HCT116 (cell line): ENCODE results near the gene RIOX2. TPM values are rescaled to one million over a fixed set of nuclear protein-coding genes. Genes with fewer than 3 reads are reported as not detected.

Experiments
- ATAC-seq: fragments of 200-7000 bp; cut with Tn5 transposase; 2 replicates; pipeline ENCODE4 v1.9.1; 2020; ENCODE audit warnings: mild to moderate bottlenecking, moderate library complexity
- BruUV-seq: library from RNA; stranded (reverse); fragments of 400-500 nt; replicated peaks from 2 replicates; lab custom pipeline; 2021; lab: Mats Ljungman, UMichigan
- CTCF ChIA-PET: fragments of 300-600 bp; sonication (Branson Sonifier 250); formaldehyde crosslinking; loops from one replicate; lab custom pipeline; 2021; ENCODE audit warnings: antibody characterized with exemption; lab: Charles Lee
- POLR2A ChIA-PET: fragments of 300-600, 350-600 bp; sonication (Branson Sonifier 250); formaldehyde crosslinking; loops from one replicate; lab custom pipeline; 2021; ENCODE audit warnings: antibody characterized with exemption; lab: Charles Lee
- RAD21 ChIA-PET, 2 experiments: fragments of 300-600 bp; sonication (Branson Sonifier 250); formaldehyde crosslinking; loops; one replicate each; lab custom pipeline; 2023; ENCODE audit warnings: low total read pairs in 2 of 2; ENCODE audit not compliant: uncharacterized antibody in 2 of 2, unreplicated experiment in 2 of 2, low non-redundant PET in 1 of 2; lab: Charles Lee
- DNase-seq: peaks from one replicate; pipeline ENCODE4 v3.0.0-alpha.2; 2010; ENCODE audit warnings: low read depth, low spot score
- H2AFZ ChIP-seq: fragments of 200-600 bp; shearing (Covaris generic), sonication (generic); 2 replicates; pipeline ENCODE4 v1.6.1; 2017; ENCODE audit warnings: low read depth, mixed run types, mixed read lengths, antibody characterized with exemption, low read length; ENCODE audit not compliant: poor library complexity, severe bottlenecking
- H3K27ac ChIP-seq: 2 replicates; pipeline ENCODE4 v1.5.1; 2012; ENCODE audit warnings: low read depth, low read length
- H3K27me3 ChIP-seq: fragments of 200-600 bp; sonication (generic); 2 replicates; pipeline ENCODE4 v1.6.1; 2016; ENCODE audit warnings: mixed run types, low read length, mixed read lengths; ENCODE audit not compliant: insufficient read depth
- H3K36me3 ChIP-seq, 2 experiments: fragments of 200-500 bp in 1 of 2; fragments of 200-600 bp in 1 of 2; sonication (Bioruptor generic) in 1 of 2; sonication (generic) in 1 of 2; 2 replicates each; pipeline versions ENCODE4 v1.5.1 to v1.6.1; 2014 to 2016; ENCODE audit warnings: low read length in 2 of 2, inconsistent platforms in 1 of 2, mixed read lengths in 1 of 2, mixed run types in 1 of 2; ENCODE audit not compliant: insufficient read depth in 2 of 2, control insufficient read depth in 1 of 2
- H3K4me1 ChIP-seq, 2 experiments: fragments of 200-600 bp in 1 of 2; sonication (generic) in 1 of 2; 2 replicates each; pipeline versions ENCODE4 v1.5.1 to v1.6.1; 2012 to 2017; ENCODE audit warnings: low read length in 2 of 2, inconsistent platforms in 1 of 2, mild to moderate bottlenecking in 1 of 2, mixed read lengths in 1 of 2, mixed run types in 1 of 2, moderate library complexity in 1 of 2; ENCODE audit not compliant: insufficient read depth in 2 of 2, control insufficient read depth in 1 of 2
- H3K4me2 ChIP-seq: fragments of 200-600 bp; sonication (generic); 2 replicates; pipeline ENCODE4 v1.6.1; 2017; ENCODE audit warnings: mixed run types, low read length, mixed read lengths
- H3K4me3 ChIP-seq, 2 experiments: fragments of 200-600 bp in 1 of 2; sonication (generic) in 1 of 2; replicated peaks in 1 of 2; 2 replicates each; pipeline ENCODE4 v1.5.1; 2011 to 2016; ENCODE audit warnings: low read length in 2 of 2, control low read depth in 1 of 2, low read depth in 1 of 2, mild to moderate bottlenecking in 1 of 2, mixed read lengths in 1 of 2, mixed run types in 1 of 2
- H3K79me2 ChIP-seq: fragments of 200-600 bp; sonication (generic); 2 replicates; pipeline ENCODE4 v1.6.1; 2017; ENCODE audit warnings: mild to moderate bottlenecking, mixed run types, low read length, moderate library complexity, mixed read lengths; ENCODE audit not compliant: insufficient read depth
- H3K9ac ChIP-seq: fragments of 200-600 bp; sonication (generic); 2 replicates; pipeline ENCODE4 v1.6.1; 2016; ENCODE audit warnings: low read length, mixed read lengths
- H3K9me2 ChIP-seq: fragments of 200-600 bp; sonication (generic), shearing (Covaris generic); 2 replicates; pipeline ENCODE4 v1.6.1; 2017; ENCODE audit warnings: mixed run types, mild to moderate bottlenecking, moderate library complexity; ENCODE audit not compliant: insufficient read depth
- H3K9me3 ChIP-seq, 2 experiments: fragments of 200-500 bp in 1 of 2; fragments of 200-600 bp in 1 of 2; sonication (Bioruptor generic) in 1 of 2; sonication (generic) in 1 of 2; 2 replicates each; pipeline ENCODE4 v1.6.1; 2014 to 2017; ENCODE audit warnings: low read length in 2 of 2, mixed read lengths in 2 of 2, inconsistent platforms in 1 of 2, low read depth in 1 of 2, mild to moderate bottlenecking in 1 of 2, mixed run types in 1 of 2, moderate library complexity in 1 of 2; ENCODE audit not compliant: control insufficient read depth in 1 of 2, insufficient read depth in 1 of 2
- H4K20me1 ChIP-seq: fragments of 200-600 bp; sonication (generic), shearing (Covaris generic); 2 replicates; pipeline ENCODE4 v1.6.1; 2017; ENCODE audit warnings: mixed run types, mild to moderate bottlenecking, moderate library complexity; ENCODE audit not compliant: insufficient read depth
- ELF1 ChIP-seq: IDR thresholded peaks from 2 replicates; pipeline ENCODE4 v1.6.1; 2012; ENCODE audit warnings: low read depth, borderline replicate concordance
- POLR2A ChIP-seq: IDR thresholded peaks from 2 replicates; pipeline ENCODE4 v1.7.0; 2011; ENCODE audit warnings: borderline replicate concordance; ENCODE audit not compliant: insufficient read depth, insufficient read length; ENCODE audit errors: extremely low read depth
- ZNF274 ChIP-seq: fragments of 200-500 bp; sonication (Bioruptor generic); IDR thresholded peaks from 2 replicates; pipeline ENCODE4 v1.6.1; 2014; ENCODE audit warnings: mild to moderate bottlenecking, low read depth, low read length, inconsistent platforms
- intact Hi-C: fragments of 100-400 bp; cut with micrococcal nuclease; formaldehyde crosslinking; loops from 2 replicates; pipeline ENCODE4 v1.10.0; 2022
- total RNA-seq: library from RNA; stranded (reverse); gene quantifications from one replicate; pipeline ENCODE4 v1.2.1, GENCODE V29; 2021; ENCODE audit not compliant: unreplicated experiment

The RIOX2 gene
- total RNA-seq, 1 experiment from 2014 or later, result 39.1 TPM

GRCh38 chr3:98005438-98005837 is 33.2 kb upstream of the RIOX2 start:
- Histone ChIP-seq H3K27ac (no peak overlapping the region), H3K4me1 (no peaks in the 10 kb centered on the region), H4K20me1 (no peaks in the 10 kb centered on the region), H3K9me2 (no peaks in the 10 kb centered on the region), H2AFZ (no peak overlapping the region), H3K27me3 (no peaks in the 10 kb centered on the region), H3K4me2 (no peak overlapping the region), H3K4me3 (no peak overlapping the region)
- no peak for ATAC-seq
- BruUV-seq, result no TSS peak
- CTCF ChIA-PET, result no interaction called here
- RAD21 ChIA-PET, result interaction anchor here in 1 of 2 experiments (0.6 kb wide), 1 partner anchor 85 kb away, joined by 4 read pairs; no protein-coding TSS in a partner anchor
- TF ChIP-seq POLR2A, result no peak
- TF ChIP-seq, all 23 proteins: peak for 0
- POLR2A ChIA-PET, result no interaction called here
- H3K9me3 ChIP-seq, result no peaks in the 10 kb centered on the region
- no peak overlapping the region for H3K9ac ChIP-seq
- intact Hi-C loops, result no loop called here
- no peaks in the 10 kb centered on the region for H3K36me3 ChIP-seq
- DNase-seq, result no peak
- no peaks in the 10 kb centered on the region for H3K79me2 ChIP-seq

- H3K36me3 ChIP-seq, result no peaks in the 10 kb centered on the region
- H3K4me3 ChIP-seq, result no peak overlapping the region
- TF ChIP-seq ZNF274 (no peak), ELF1 (no peak)
- TF ChIP-seq, all 23 proteins: peak for 0
- no peaks in the 10 kb centered on the region for H3K27me3 ChIP-seq
- ChIA-PET CTCF (interaction anchor here (1.1 kb wide), 1 partner anchor 285 kb away, joined by 3 read pairs; no protein-coding TSS in a partner anchor), POLR2A (no interaction called here), RAD21 (no interaction called here)
- no peak overlapping the region for H3K27ac ChIP-seq
- BruUV-seq, result no TSS peak
- no peaks in the 10 kb centered on the region for H3K4me1 ChIP-seq
- no peaks in the 10 kb centered on the region for H3K9me3 ChIP-seq
- H3K9me2 ChIP-seq, result no peaks in the 10 kb centered on the region
- ATAC-seq (no peak), DNase-seq (no peak)
- H3K79me2 ChIP-seq, result no peaks in the 10 kb centered on the region
- H3K9ac ChIP-seq, result no peak overlapping the region
- no peak overlapping the region for H3K4me2 ChIP-seq
- H2AFZ ChIP-seq, result no peak overlapping the region
- intact Hi-C loops, result no loop called here
- no peaks in the 10 kb centered on the region for H4K20me1 ChIP-seq
Measured at GRCh38 chr3:98004721-98005120, 32.5 kb upstream of the RIOX2 start.
